SK-N-SH treated with all-trans-retinoic acid at 6 μM for 48 hours (cell line): ENCODE results near the gene ARHGAP26.

Experiments used
- ATAC-seq: fragments of 200-7000 bp; cut with Tn5 transposase; 3 replicates; pipeline ENCODE4 v1.9.1; 2020; ENCODE audit warnings: mild to moderate bottlenecking, moderate library complexity
- ARNTL ChIP-seq: fragments of 450-650 bp; formaldehyde crosslinking; IDR thresholded peaks from 2 replicates; pipeline ENCODE4 v1.5.0; 2020; ENCODE audit warnings: low read depth, mild to moderate bottlenecking, moderate library complexity, borderline replicate concordance
- BACH2 ChIP-seq: fragments of 250-450 bp; sonication (Bioruptor Pico); IDR thresholded peaks from 2 replicates; pipeline ENCODE4 v1.9.0; 2021; ENCODE audit warnings: mild to moderate bottlenecking, borderline replicate concordance
- CSDC2 ChIP-seq: fragments of 250-450 bp; sonication (Bioruptor Pico); IDR thresholded peaks from 2 replicates; pipeline ENCODE4 v1.5.0; 2020; ENCODE audit warnings: mild to moderate bottlenecking, moderate library complexity
- GLIS3 ChIP-seq: fragments of 250-450 bp; sonication (Bioruptor Pico); IDR thresholded peaks from 2 replicates; pipeline ENCODE4 v1.5.0; 2020; ENCODE audit warnings: mild to moderate bottlenecking, moderate library complexity
- ISL1 ChIP-seq: fragments of 250-450 bp; sonication (Bioruptor Pico); IDR thresholded peaks from 2 replicates; pipeline ENCODE4 v2.1.2; 2022; ENCODE audit warnings: mild to moderate bottlenecking, moderate library complexity
- OSR1 ChIP-seq: fragments of 250-450 bp; sonication (Bioruptor Pico); IDR thresholded peaks from 2 replicates; pipeline ENCODE4 v1.8.0; 2022; ENCODE audit warnings: moderate library complexity, mild to moderate bottlenecking, inconsistent platforms
- PPARA ChIP-seq: fragments of 250-450 bp; sonication (Bioruptor Pico); IDR thresholded peaks from 2 replicates; pipeline ENCODE4 v1.5.0; 2020; ENCODE audit warnings: mild to moderate bottlenecking, borderline replicate concordance
- RARB ChIP-seq: fragments of 250-450 bp; sonication (Bioruptor Pico); IDR thresholded peaks from 2 replicates; pipeline ENCODE4 v1.8.0; 2021; ENCODE audit warnings: mild to moderate bottlenecking, moderate library complexity
- SNAI2 ChIP-seq: fragments of 250-450 bp; sonication (Bioruptor Pico); IDR thresholded peaks from 2 replicates; pipeline ENCODE4 v1.5.0; 2020; ENCODE audit warnings: mild to moderate bottlenecking, moderate library complexity
- TCF4 ChIP-seq: fragments of 250-450 bp; sonication (Bioruptor Pico); IDR thresholded peaks from 2 replicates; pipeline ENCODE4 v1.8.0; 2021; ENCODE audit warnings: mild to moderate bottlenecking, moderate library complexity, borderline replicate concordance
- TOX ChIP-seq: fragments of 250-450 bp; sonication (Bioruptor Pico); IDR thresholded peaks from 2 replicates; pipeline ENCODE4 v1.8.0; 2021; ENCODE audit warnings: mild to moderate bottlenecking, moderate library complexity, borderline replicate concordance
- ZC3H10 ChIP-seq: fragments of 250-450 bp; sonication (Bioruptor Pico); IDR thresholded peaks from 2 replicates; pipeline ENCODE4 v1.5.1; 2021; ENCODE audit warnings: mild to moderate bottlenecking, moderate library complexity
- ZFP3 ChIP-seq: fragments of 250-450 bp; sonication (Bioruptor Pico); IDR thresholded peaks from 2 replicates; pipeline ENCODE4 v1.5.0; 2020; ENCODE audit warnings: mild to moderate bottlenecking, moderate library complexity
- ZFP30 ChIP-seq: fragments of 450-650 bp; formaldehyde crosslinking; IDR thresholded peaks from 2 replicates; pipeline ENCODE4 v1.5.0; 2022; ENCODE audit warnings: mild to moderate bottlenecking, moderate library complexity
- ZNF565 ChIP-seq: fragments of 450-650 bp; formaldehyde crosslinking; conservative IDR thresholded peaks from 2 replicates; pipeline ENCODE4 v1.5.0; 2020; ENCODE audit warnings: low read depth, mild to moderate bottlenecking, moderate library complexity
- ZNF70 ChIP-seq: fragments of 450-650 bp; formaldehyde crosslinking; IDR thresholded peaks from 2 replicates; pipeline ENCODE4 v1.5.0; 2020; ENCODE audit warnings: mild to moderate bottlenecking, moderate library complexity
- ZNF8 ChIP-seq: fragments of 450-650 bp; formaldehyde crosslinking; IDR thresholded peaks from 2 replicates; pipeline ENCODE4 v1.5.0; 2020; ENCODE audit warnings: mild to moderate bottlenecking, moderate library complexity
- TF ChIP-seq, protein P1 (sequence below): fragments of 250-450 bp; sonication (Bioruptor Pico); IDR thresholded peaks from 2 replicates; pipeline ENCODE4 v1.5.0; 2020; ENCODE audit warnings: mild to moderate bottlenecking, moderate library complexity
- TF ChIP-seq, protein P2 (sequence below): fragments of 250-450 bp; sonication (Bioruptor Pico); IDR thresholded peaks from 2 replicates; pipeline ENCODE4 v1.5.1; 2020; ENCODE audit warnings: low read depth, mild to moderate bottlenecking, moderate library complexity
- TF ChIP-seq, protein P3 (sequence below): fragments of 250-450 bp; sonication (Bioruptor Pico); IDR thresholded peaks from 2 replicates; pipeline ENCODE4 v1.8.0; 2020; ENCODE audit warnings: mild to moderate bottlenecking, moderate library complexity, borderline replicate concordance
- TF ChIP-seq, protein P4 (sequence below): fragments of 250-450 bp; sonication (Bioruptor Pico); IDR thresholded peaks from 2 replicates; pipeline ENCODE4 v1.5.1; 2021; ENCODE audit warnings: mild to moderate bottlenecking, moderate library complexity

The ARHGAP26 gene

DNA sequence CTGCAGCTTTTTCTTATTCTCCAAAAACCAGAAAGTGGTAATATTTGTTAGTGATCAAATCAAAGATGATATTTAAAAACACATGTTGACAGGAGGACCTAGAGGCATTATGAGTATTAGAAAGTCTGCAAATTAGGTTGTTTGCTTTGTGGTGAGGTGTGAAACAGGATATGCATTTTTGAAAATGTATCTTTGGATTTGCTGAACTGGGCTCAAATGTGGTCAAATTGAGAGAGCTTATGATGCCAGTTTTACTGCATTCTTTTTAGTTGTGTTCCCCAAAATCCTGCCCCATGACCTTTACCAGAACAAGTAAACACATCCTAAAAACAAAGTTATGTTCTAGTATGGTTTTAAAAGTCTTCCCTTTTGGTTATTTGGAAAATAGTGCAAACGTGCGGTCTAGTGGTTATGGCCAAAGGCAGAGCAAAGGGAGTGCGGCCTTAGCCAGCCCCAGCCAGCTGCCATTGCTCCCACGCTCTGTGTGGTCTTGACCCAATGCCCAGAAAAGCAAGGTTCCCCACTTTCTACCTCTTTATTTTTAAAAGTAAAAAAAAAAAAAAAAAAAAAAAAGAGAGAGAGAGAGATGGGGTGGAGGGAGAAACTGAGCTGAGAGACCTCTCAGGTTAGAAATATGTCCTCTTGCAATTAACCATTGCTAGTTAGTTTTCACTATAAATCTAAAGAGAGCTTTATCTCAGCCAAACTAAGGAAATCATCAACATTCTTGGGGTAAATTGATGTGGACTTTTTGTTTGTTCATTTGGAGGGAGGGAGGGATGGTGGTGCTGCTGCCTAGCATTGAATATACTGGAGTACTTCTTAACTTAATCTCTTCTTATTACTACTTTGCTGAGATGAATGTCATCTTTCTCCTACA is 176.6 kb downstream of the ARHGAP26 start:
- peak; percentile 69 for ATAC-seq
- TF ChIP-seq, protein P1, sequence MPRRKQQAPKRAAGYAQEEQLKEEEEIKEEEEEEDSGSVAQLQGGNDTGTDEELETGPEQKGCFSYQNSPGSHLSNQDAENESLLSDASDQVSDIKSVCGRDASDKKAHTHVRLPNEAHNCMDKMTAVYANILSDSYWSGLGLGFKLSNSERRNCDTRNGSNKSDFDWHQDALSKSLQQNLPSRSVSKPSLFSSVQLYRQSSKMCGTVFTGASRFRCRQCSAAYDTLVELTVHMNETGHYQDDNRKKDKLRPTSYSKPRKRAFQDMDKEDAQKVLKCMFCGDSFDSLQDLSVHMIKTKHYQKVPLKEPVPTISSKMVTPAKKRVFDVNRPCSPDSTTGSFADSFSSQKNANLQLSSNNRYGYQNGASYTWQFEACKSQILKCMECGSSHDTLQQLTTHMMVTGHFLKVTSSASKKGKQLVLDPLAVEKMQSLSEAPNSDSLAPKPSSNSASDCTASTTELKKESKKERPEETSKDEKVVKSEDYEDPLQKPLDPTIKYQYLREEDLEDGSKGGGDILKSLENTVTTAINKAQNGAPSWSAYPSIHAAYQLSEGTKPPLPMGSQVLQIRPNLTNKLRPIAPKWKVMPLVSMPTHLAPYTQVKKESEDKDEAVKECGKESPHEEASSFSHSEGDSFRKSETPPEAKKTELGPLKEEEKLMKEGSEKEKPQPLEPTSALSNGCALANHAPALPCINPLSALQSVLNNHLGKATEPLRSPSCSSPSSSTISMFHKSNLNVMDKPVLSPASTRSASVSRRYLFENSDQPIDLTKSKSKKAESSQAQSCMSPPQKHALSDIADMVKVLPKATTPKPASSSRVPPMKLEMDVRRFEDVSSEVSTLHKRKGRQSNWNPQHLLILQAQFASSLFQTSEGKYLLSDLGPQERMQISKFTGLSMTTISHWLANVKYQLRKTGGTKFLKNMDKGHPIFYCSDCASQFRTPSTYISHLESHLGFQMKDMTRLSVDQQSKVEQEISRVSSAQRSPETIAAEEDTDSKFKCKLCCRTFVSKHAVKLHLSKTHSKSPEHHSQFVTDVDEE (CRISPR knock-in tag) = no peak
- TF ChIP-seq ZFP30 (CRISPR knock-in tag) = no peak
- no peak for TF ChIP-seq ZNF70
- TF ChIP-seq, protein P2, sequence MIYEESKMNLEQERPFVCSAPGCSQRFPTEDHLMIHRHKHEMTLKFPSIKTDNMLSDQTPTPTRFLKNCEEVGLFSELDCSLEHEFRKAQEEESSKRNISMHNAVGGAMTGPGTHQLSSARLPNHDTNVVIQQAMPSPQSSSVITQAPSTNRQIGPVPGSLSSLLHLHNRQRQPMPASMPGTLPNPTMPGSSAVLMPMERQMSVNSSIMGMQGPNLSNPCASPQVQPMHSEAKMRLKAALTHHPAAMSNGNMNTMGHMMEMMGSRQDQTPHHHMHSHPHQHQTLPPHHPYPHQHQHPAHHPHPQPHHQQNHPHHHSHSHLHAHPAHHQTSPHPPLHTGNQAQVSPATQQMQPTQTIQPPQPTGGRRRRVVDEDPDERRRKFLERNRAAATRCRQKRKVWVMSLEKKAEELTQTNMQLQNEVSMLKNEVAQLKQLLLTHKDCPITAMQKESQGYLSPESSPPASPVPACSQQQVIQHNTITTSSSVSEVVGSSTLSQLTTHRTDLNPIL (CRISPR knock-in tag) = no peak
- TF ChIP-seq ZNF565 (CRISPR knock-in tag) = no peak
- TF ChIP-seq SNAI2 (CRISPR knock-in tag) = no peak
- no peak for TF ChIP-seq CSDC2
- TF ChIP-seq, protein P3, sequence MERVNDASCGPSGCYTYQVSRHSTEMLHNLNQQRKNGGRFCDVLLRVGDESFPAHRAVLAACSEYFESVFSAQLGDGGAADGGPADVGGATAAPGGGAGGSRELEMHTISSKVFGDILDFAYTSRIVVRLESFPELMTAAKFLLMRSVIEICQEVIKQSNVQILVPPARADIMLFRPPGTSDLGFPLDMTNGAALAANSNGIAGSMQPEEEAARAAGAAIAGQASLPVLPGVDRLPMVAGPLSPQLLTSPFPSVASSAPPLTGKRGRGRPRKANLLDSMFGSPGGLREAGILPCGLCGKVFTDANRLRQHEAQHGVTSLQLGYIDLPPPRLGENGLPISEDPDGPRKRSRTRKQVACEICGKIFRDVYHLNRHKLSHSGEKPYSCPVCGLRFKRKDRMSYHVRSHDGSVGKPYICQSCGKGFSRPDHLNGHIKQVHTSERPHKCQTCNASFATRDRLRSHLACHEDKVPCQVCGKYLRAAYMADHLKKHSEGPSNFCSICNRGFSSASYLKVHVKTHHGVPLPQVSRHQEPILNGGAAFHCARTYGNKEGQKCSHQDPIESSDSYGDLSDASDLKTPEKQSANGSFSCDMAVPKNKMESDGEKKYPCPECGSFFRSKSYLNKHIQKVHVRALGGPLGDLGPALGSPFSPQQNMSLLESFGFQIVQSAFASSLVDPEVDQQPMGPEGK (CRISPR knock-in tag) = no peak
- no peak for TF ChIP-seq ZFP3 (CRISPR knock-in tag)
- TF ChIP-seq GLIS3 (CRISPR knock-in tag) = no peak
- TF ChIP-seq OSR1 (CRISPR knock-in tag) = no peak
- TF ChIP-seq ZNF8 (CRISPR knock-in tag) = no peak
- no peak for TF ChIP-seq ZC3H10 (CRISPR knock-in tag)
- TF ChIP-seq, protein P4, sequence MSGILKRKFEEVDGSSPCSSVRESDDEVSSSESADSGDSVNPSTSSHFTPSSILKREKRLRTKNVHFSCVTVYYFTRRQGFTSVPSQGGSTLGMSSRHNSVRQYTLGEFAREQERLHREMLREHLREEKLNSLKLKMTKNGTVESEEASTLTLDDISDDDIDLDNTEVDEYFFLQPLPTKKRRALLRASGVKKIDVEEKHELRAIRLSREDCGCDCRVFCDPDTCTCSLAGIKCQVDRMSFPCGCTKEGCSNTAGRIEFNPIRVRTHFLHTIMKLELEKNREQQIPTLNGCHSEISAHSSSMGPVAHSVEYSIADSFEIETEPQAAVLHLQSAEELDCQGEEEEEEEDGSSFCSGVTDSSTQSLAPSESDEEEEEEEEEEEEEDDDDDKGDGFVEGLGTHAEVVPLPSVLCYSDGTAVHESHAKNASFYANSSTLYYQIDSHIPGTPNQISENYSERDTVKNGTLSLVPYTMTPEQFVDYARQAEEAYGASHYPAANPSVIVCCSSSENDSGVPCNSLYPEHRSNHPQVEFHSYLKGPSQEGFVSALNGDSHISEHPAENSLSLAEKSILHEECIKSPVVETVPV = no peak
- no peak for TF ChIP-seq TCF4 (CRISPR knock-in tag)
- TF ChIP-seq ISL1 = no peak
- TF ChIP-seq PPARA (CRISPR knock-in tag) = no peak

DNA sequence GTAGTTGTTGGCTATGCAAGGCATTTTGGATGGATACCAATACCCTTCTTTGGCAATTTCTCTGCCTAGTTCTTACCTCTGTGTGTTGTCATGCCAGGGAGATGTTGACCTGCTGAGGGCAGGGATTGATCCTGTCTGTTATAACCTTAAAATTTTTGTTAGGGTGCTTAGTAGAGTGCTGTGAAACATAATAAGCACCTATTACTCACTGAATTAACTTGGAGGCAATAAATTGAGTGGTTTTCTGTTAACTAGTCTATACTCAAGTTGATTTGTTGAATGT is 177.2 kb downstream of the ARHGAP26 start:
- no peak for ATAC-seq
- TF ChIP-seq ZNF8 (CRISPR knock-in tag) = no peak
- no peak for TF ChIP-seq SNAI2 (CRISPR knock-in tag)
- TF ChIP-seq BACH2 (CRISPR knock-in tag) = no peak
- no peak for TF ChIP-seq ZNF70
- TF ChIP-seq RARB (CRISPR knock-in tag) = no peak
- no peak for TF ChIP-seq ZFP30 (CRISPR knock-in tag)
- no peak for TF ChIP-seq TOX (CRISPR knock-in tag)
- no peak for TF ChIP-seq ARNTL
- TF ChIP-seq, protein P4 = no peak
- no peak for TF ChIP-seq ZC3H10 (CRISPR knock-in tag)
- no peak for TF ChIP-seq ZNF565 (CRISPR knock-in tag)
- no peak for TF ChIP-seq ISL1
- TF ChIP-seq PPARA (CRISPR knock-in tag) = no peak
- TF ChIP-seq, protein P3 (CRISPR knock-in tag) = no peak
- no peak for TF ChIP-seq CSDC2
- TF ChIP-seq GLIS3 (CRISPR knock-in tag) = no peak
